AML-193 (cell line): Measurements from ENCODE around the gene P3H1.
A peak's percentile ranks its signal among the peaks of the same experiment; 100 is the strongest.

ENCODE experiments used
- DNase-seq, 2 experiments: peaks; one replicate each; lab custom pipeline; 2025; lab: John Stamatoyannopoulos, UW

Gene P3H1

GRCh38 chr1:42744148-42744413 lies 22.7 kb downstream of the P3H1 start:
- no peak for DNase-seq

- no peak for DNase-seq
Observed at GRCh38 chr1:42743317-42744147, 23.3 kb downstream of the P3H1 start.

GRCh38 chr1:42742617-42743316 lies 24.1 kb downstream of the P3H1 start:
- no peak for DNase-seq

GRCh38 chr1:42742141-42742540 lies 24.7 kb downstream of the P3H1 start:
- DNase-seq: no peak

GRCh38 chr1:42741706-42742105 lies 25.1 kb downstream of the P3H1 start:
- DNase-seq: no peak

- no peak for DNase-seq
Observed at GRCh38 chr1:42740851-42741580, 25.8 kb downstream of the P3H1 start.

- no peak for DNase-seq
Observed at GRCh38 chr1:42739753-42740700, 26.8 kb downstream of the P3H1 start, which contains the start of gene CLDN19. CLDN19 (minus strand) TSS chr1:42740236; CDS start chr1:42740063, 173 bp downstream.

GRCh38 chr1:42738678-42739226 lies 28.1 kb downstream of the P3H1 start:
- no peak for DNase-seq

- DNase-seq: no peak
Observed at GRCh38 chr1:42737986-42738677, 28.7 kb downstream of the P3H1 start.

GRCh38 chr1:42737257-42737656 lies 29.6 kb downstream of the P3H1 start:
- DNase-seq: peak; percentile 86 to 91

GRCh38 chr1:42736571-42737200 lies 30.1 kb downstream of the P3H1 start:
- DNase-seq: no peak

- no peak for DNase-seq
Observed at GRCh38 chr1:42736152-42736551, 30.7 kb downstream of the P3H1 start.

GRCh38 chr1:42735477-42736105 lies 31.2 kb downstream of the P3H1 start:
- DNase-seq: no peak

GRCh38 chr1:42735056-42735455 lies 31.8 kb downstream of the P3H1 start:
- DNase-seq: no peak

- DNase-seq: no peak
Observed at GRCh38 chr1:42734201-42735035, 32.4 kb downstream of the P3H1 start.

GRCh38 chr1:42733415-42734200 lies 33.2 kb downstream of the P3H1 start:
- DNase-seq: no peak

- no peak for DNase-seq
Observed at GRCh38 chr1:42732126-42732680, 34.6 kb downstream of the P3H1 start.

GRCh38 chr1:42731585-42731984 lies 35.2 kb downstream of the P3H1 start:
- no peak for DNase-seq
